Endothelial cell of umbilical vein (primary cell): ENCODE measurements around the gene SPRYD7. TPM values are rescaled to one million over a fixed set of nuclear protein-coding genes. Genes with fewer than 3 reads are reported as not detected.

ENCODE experiments used
- BruUV-seq: library from RNA; stranded (reverse); fragments of 400-500 nt; replicated peaks from 2 replicates; lab custom pipeline; 2021; lab: Mats Ljungman, UMichigan
- CTCF ChIA-PET: fragments of 300-600, 350-600 bp; sonication (Branson Sonifier 250); formaldehyde crosslinking; loops from one replicate; lab custom pipeline; 2021; ENCODE audit warnings: antibody characterized with exemption, inconsistent platforms; lab: Charles Lee
- POLR2A ChIA-PET: fragments of 300-600, 350-600 bp; sonication (Branson Sonifier 250); formaldehyde crosslinking; loops from one replicate; lab custom pipeline; 2021; ENCODE audit warnings: antibody characterized with exemption, inconsistent platforms; lab: Charles Lee
- DNase-seq: peaks from one replicate; pipeline ENCODE4 v3.0.0-alpha.2; 2011; ENCODE audit warnings: low read depth, low spot score
- FAIRE-seq: peaks from 2 replicates; lab custom pipeline; 2011; peaks lifted over from hg19 to GRCh38; lab: Jason Lieb, UNC
- H2AFZ ChIP-seq: 2 replicates; pipeline ENCODE4 v1.6.0; 2012; ENCODE audit warnings: low read depth, low read length, control low read depth, inconsistent platforms
- H3K27ac ChIP-seq: 2 replicates; pipeline ENCODE4 v1.5.1; 2011; ENCODE audit warnings: low read depth, mild to moderate bottlenecking, control low read depth, low read length, moderate library complexity; ENCODE audit not compliant: insufficient read depth
- H3K27me3 ChIP-seq, 2 experiments: 2 replicates each; pipeline versions ENCODE4 v1.6.0 to v1.6.1; 2011; ENCODE audit warnings: low read length in 2 of 2, mixed read lengths in 1 of 2; ENCODE audit not compliant: control insufficient read depth in 2 of 2, insufficient read depth in 2 of 2
- H3K36me3 ChIP-seq, 2 experiments: 2 replicates in 1 of 2; 3 replicates in 1 of 2; pipeline ENCODE4 v1.5.1; 2011; ENCODE audit warnings: low read length in 2 of 2, mild to moderate bottlenecking in 1 of 2, moderate library complexity in 1 of 2; ENCODE audit not compliant: control insufficient read depth in 2 of 2, insufficient read depth in 2 of 2; ENCODE audit errors: extremely low read depth in 1 of 2
- H3K4me1 ChIP-seq: 3 replicates; pipeline ENCODE4 v1.5.1; 2011; ENCODE audit warnings: mild to moderate bottlenecking, low read length; ENCODE audit not compliant: control insufficient read depth, insufficient read depth; ENCODE audit errors: extremely low read depth
- H3K4me2 ChIP-seq: 2 replicates; pipeline ENCODE4 v1.6.1; 2011; ENCODE audit warnings: low read length, control low read depth, mixed read lengths; ENCODE audit not compliant: insufficient read depth
- H3K4me3 ChIP-seq, 3 experiments: fragments of 200-600 bp in 1 of 3; sonication (generic), shearing (Covaris generic) in 1 of 3; replicated peaks in 1 of 3; 2 replicates each; pipeline ENCODE4 v1.5.1; 2011 to 2016; ENCODE audit warnings: control low read depth in 3 of 3, low read length in 3 of 3, mild to moderate bottlenecking in 2 of 3, inconsistent platforms in 1 of 3, low read depth in 1 of 3, moderate library complexity in 1 of 3; ENCODE audit not compliant: insufficient read depth in 1 of 3
- H3K79me2 ChIP-seq: 2 replicates; pipeline ENCODE4 v1.6.0; 2012; ENCODE audit warnings: low read length, inconsistent platforms; ENCODE audit not compliant: control insufficient read depth, insufficient read depth
- H3K9ac ChIP-seq: replicated peaks from 2 replicates; pipeline ENCODE3; 2011; ENCODE audit warnings: low read length, control low read depth; ENCODE audit not compliant: insufficient read depth; ENCODE audit errors: extremely low read depth
- H3K9me1 ChIP-seq: replicated peaks from 3 replicates; pipeline ENCODE4 v1.6.0; 2011; ENCODE audit warnings: mild to moderate bottlenecking, low read length; ENCODE audit not compliant: control insufficient read depth, insufficient read depth; ENCODE audit errors: extremely low read depth
- H3K9me3 ChIP-seq: replicated peaks from 2 replicates; pipeline ENCODE4 v1.5.1; 2012; ENCODE audit warnings: low read length, inconsistent platforms; ENCODE audit not compliant: control insufficient read depth, insufficient read depth
- H4K20me1 ChIP-seq: replicated peaks from 2 replicates; pipeline ENCODE3; 2011; ENCODE audit warnings: mild to moderate bottlenecking, low read length; ENCODE audit not compliant: control insufficient read depth, insufficient read depth; ENCODE audit errors: extremely low read depth
- CTCF ChIP-seq, 2 donors: IDR thresholded peaks; 1 replicate in 1 of 2; 2 replicates in 1 of 2; pipeline ENCODE4 v1.5.1; 2011; ENCODE audit warnings: low read length in 2 of 2, mild to moderate bottlenecking in 2 of 2, moderate library complexity in 2 of 2, control low read depth in 1 of 2, inconsistent platforms in 1 of 2, low read depth in 1 of 2; ENCODE audit not compliant: insufficient read depth in 1 of 2; ENCODE audit errors: extremely low read depth in 1 of 2
- EZH2 ChIP-seq: IDR thresholded peaks from 2 replicates; pipeline ENCODE4 v1.6.1; 2012; ENCODE audit warnings: borderline replicate concordance, low read depth, mild to moderate bottlenecking, moderate library complexity, low read length, inconsistent platforms; ENCODE audit not compliant: severe bottlenecking
- JUN ChIP-seq: IDR thresholded peaks from 2 replicates; pipeline ENCODE4 v1.6.1; 2011; ENCODE audit warnings: borderline replicate concordance, low read depth; ENCODE audit not compliant: insufficient read length, insufficient read depth
- MAX ChIP-seq: IDR thresholded peaks from 2 replicates; pipeline ENCODE4 v1.6.1; 2011; ENCODE audit not compliant: insufficient read depth, insufficient read length
- POLR2A ChIP-seq: IDR thresholded peaks from 2 replicates; pipeline ENCODE4 v1.6.1; 2012; ENCODE audit warnings: low read depth, mild to moderate bottlenecking, control low read depth, low read length
- POLR2AphosphoS5 ChIP-seq: IDR thresholded peaks from 2 replicates; pipeline ENCODE4 v1.6.1; 2012; ENCODE audit warnings: low read depth, mild to moderate bottlenecking, control low read depth, low read length, moderate library complexity; ENCODE audit not compliant: insufficient read depth
- dilution Hi-C: fragments of 300-500 bp; cut with MboI; formaldehyde crosslinking; loops from one replicate; pipeline ENCODE4 v1.15.0; 2019; ENCODE audit warnings: low sequenced_read_pairs; ENCODE audit not compliant: extremely low pct_ligation_motif_present
- intact Hi-C: fragments of 100-400 bp; cut with micrococcal nuclease; formaldehyde crosslinking; loops from one replicate; pipeline ENCODE4 v1.10.0; 2022
- polyA plus RNA-seq, 4 experiments: library from polyadenylated mRNA; depleted of rRNA in 3 of 4; stranded (reverse) in 3 of 4; unstranded in 1 of 4; fragments of >200 nt; gene quantifications; 2 replicates each; pipeline versions ENCODE4 v1.2.1 to v1.2.3, GENCODE V29; 2011 to 2012; ENCODE audit warnings: missing spikeins in 1 of 4
- total RNA-seq: library from RNA; stranded (reverse); gene quantifications from 2 replicates; pipeline ENCODE4 v1.2.3, GENCODE V29; 2021

Gene SPRYD7
- total and polyA plus RNA-seq, 2 donors (not counting 3 experiments of a cell fraction or from before 2014, with no cell fraction given) = 2.9 to 7.5 TPM

GRCh38 chr13:49933511-49933910 lies 2.6 kb downstream of the SPRYD7 start:
- Histone ChIP-seq H3K79me2 (peaks cover 9% of the 10 kb centered on the region), H2AFZ (no peak overlapping the region), H3K27me3 (no peaks in the 10 kb centered on the region), H3K9me3 (no peaks in the 10 kb centered on the region), H3K4me1 (peaks cover 8% of the 10 kb centered on the region), H3K36me3 (peaks cover 0 to 2% of the 10 kb centered on the region in 2 experiments), H3K4me2 (no peak overlapping the region), H3K4me3 (no peak overlapping the region), H4K20me1 (no peaks in the 10 kb centered on the region), H3K9me1 (no peaks in the 10 kb centered on the region), H3K27ac (no peak overlapping the region), H3K9ac (no peak overlapping the region)
- dilution Hi-C loops (no loop called here), intact Hi-C loops (no loop called here)
- CTCF ChIA-PET = interaction anchor here (1.0 kb wide), 1 partner anchor 18 kb away, joined by 3 read pairs; no protein-coding TSS in a partner anchor
- POLR2A ChIA-PET = no interaction called here
- TF ChIP-seq CTCF (IDR thresholded peaks at IDR 0.05; ENCODE audit: extremely low read depth in 1 of 2, insufficient read depth in 1 of 2, low read depth in 1 of 2, low read length in 2 of 2) (no peak), JUN (no peak), MAX (no peak), POLR2AphosphoS5 (no peak), POLR2A (no peak), EZH2 (no peak)
- DNase-seq (no peak), FAIRE-seq (no peak)
- no TSS peak for BruUV-seq
